DOHH2 (cell line): ENCODE data around the gene EPHB2.

Experiments used
- EZH2phosphoT487 ChIP-seq: fragments of 200-600 bp; sonication (generic); IDR thresholded peaks from 2 replicates; pipeline ENCODE4 v1.6.1; 2017; ENCODE audit warnings: borderline replicate concordance, mild to moderate bottlenecking, antibody characterized with exemption, low read length, moderate library complexity, mixed read lengths
- TF ChIP-seq, protein P1 (sequence below): fragments of 200-600 bp; sonication (generic); IDR thresholded peaks from one replicate; pipeline ENCODE4 v1.5.1; 2014; ENCODE audit warnings: antibody characterized with exemption, mild to moderate bottlenecking, low read depth, low read length; ENCODE audit not compliant: poor library complexity, severe bottlenecking

DNA sequence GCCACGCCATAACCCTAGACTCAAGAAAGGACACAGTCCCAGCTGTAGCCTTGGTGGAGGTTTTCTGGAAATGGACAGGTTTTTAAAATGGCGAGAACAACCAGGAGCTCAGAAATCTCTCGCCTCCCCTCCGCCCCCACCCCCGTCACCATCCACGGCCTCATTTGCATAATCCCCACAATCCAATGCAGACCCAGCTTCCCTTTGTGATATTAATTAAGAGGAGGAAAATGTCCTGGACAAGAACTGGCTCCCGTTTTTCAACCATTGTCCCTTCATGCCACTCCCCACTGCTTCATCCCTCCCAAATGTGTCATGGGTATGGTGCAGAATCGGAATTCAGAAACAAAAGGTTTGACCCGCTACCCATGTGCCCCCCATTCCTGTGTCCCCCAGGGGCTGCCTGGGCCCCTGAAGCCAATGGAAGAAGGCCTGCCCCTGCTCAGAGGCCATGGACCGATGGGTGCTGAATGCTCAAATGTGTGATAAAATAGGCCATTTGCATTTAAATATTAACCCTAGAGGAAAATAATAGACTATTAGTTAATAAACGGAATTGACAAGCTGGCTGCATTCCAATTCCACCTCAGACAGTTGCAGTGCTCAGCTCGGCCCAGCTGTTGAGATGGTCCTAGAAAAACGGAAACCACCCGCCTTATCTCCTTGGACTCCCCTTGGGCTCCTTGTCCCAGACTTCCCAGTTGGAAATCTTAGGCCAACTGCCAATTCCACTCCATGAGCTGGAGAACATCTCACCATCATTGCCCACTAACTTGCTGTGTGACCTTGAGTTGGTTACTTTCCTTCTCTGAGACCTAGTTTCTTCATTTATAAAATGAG is 10.7 kb upstream of the EPHB2 start:
- TF ChIP-seq, protein P1, sequence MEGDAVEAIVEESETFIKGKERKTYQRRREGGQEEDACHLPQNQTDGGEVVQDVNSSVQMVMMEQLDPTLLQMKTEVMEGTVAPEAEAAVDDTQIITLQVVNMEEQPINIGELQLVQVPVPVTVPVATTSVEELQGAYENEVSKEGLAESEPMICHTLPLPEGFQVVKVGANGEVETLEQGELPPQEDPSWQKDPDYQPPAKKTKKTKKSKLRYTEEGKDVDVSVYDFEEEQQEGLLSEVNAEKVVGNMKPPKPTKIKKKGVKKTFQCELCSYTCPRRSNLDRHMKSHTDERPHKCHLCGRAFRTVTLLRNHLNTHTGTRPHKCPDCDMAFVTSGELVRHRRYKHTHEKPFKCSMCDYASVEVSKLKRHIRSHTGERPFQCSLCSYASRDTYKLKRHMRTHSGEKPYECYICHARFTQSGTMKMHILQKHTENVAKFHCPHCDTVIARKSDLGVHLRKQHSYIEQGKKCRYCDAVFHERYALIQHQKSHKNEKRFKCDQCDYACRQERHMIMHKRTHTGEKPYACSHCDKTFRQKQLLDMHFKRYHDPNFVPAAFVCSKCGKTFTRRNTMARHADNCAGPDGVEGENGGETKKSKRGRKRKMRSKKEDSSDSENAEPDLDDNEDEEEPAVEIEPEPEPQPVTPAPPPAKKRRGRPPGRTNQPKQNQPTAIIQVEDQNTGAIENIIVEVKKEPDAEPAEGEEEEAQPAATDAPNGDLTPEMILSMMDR = no peak
- TF ChIP-seq EZH2phosphoT487 = no peak
